SK-N-SH (cell line): ENCODE results near the gene OLFML1.

ENCODE experiments used
- CHD2 ChIP-seq: fragments of 150-350 bp; IDR thresholded peaks from 2 replicates; pipeline ENCODE4 v1.6.1; 2018; ENCODE audit warnings: low read length; ENCODE audit not compliant: partially characterized antibody
- CTCF ChIP-seq: fragments of 200-600 bp; sonication (generic); IDR thresholded peaks from 2 replicates; pipeline ENCODE4 v1.6.1; 2017; ENCODE audit warnings: antibody characterized with exemption, mild to moderate bottlenecking, moderate library complexity
- EP300 ChIP-seq, 2 experiments: IDR thresholded peaks; 2 replicates each; pipeline versions ENCODE4 v1.4.0 to v1.6.1; 2012; ENCODE audit warnings: borderline replicate concordance in 1 of 2, low read depth in 1 of 2, low read length in 1 of 2
- FOXJ3 ChIP-seq: sonication (generic); formaldehyde crosslinking; IDR thresholded peaks from 2 replicates; pipeline ENCODE4 v1.5.1; 2020; ENCODE audit warnings: mild to moderate bottlenecking, missing genetic modification reagents
- FOXM1 ChIP-seq: IDR thresholded peaks from 2 replicates; pipeline ENCODE4 v1.4.0; 2012; ENCODE audit warnings: low read depth, mild to moderate bottlenecking
- POLR2AphosphoS5 ChIP-seq: IDR thresholded peaks from 2 replicates; pipeline ENCODE4 v1.6.1; 2012; ENCODE audit warnings: low read depth, low read length
- RFX5 ChIP-seq: IDR thresholded peaks from 2 replicates; pipeline ENCODE4 v1.6.1; 2012; ENCODE audit warnings: mild to moderate bottlenecking, improper control_type of control experiment, low read length
- SIN3A ChIP-seq: IDR thresholded peaks from 2 replicates; pipeline ENCODE4 v1.6.1; 2012; ENCODE audit warnings: low read depth, mild to moderate bottlenecking, low read length, moderate library complexity, borderline replicate concordance
- TCF12 ChIP-seq: IDR thresholded peaks from 2 replicates; pipeline ENCODE4 v1.4.0; 2012
- TEAD4 ChIP-seq: IDR thresholded peaks from 2 replicates; pipeline ENCODE4 v1.4.0; 2012; ENCODE audit warnings: mild to moderate bottlenecking, borderline replicate concordance; ENCODE audit not compliant: insufficient read depth
- USF2 ChIP-seq: fragments of 150-350 bp; IDR thresholded peaks from 2 replicates; pipeline ENCODE4 v1.6.1; 2017; ENCODE audit warnings: antibody characterized with exemption, low read length, low read depth, borderline replicate concordance

GRCh38 chr11:7501894-7502293 lies 16.6 kb downstream of the OLFML1 start:
- no peak for TF ChIP-seq CTCF
- TF ChIP-seq TCF12, result no peak
- no peak for TF ChIP-seq EP300 (IDR thresholded peaks at IDR 0.05; ENCODE audit: borderline replicate concordance in 1 of 2, low read depth in 1 of 2, low read length in 1 of 2)
- TF ChIP-seq USF2, result no peak
- TF ChIP-seq FOXM1, result no peak
- TF ChIP-seq TEAD4, result no peak
- no peak for TF ChIP-seq CHD2
- TF ChIP-seq FOXJ3 (CRISPR knock-in tag), result no peak
- TF ChIP-seq POLR2AphosphoS5, result no peak
- TF ChIP-seq SIN3A, result no peak
- TF ChIP-seq RFX5, result no peak
